ENCODE results near the gene ZNF28.
"Not testable (repeated sequence)": the region's sequence is repeated elsewhere in the genome, so short reads cannot be mapped to it uniquely, and the experiment has no call there.

ZNF28 gene

DNA sequence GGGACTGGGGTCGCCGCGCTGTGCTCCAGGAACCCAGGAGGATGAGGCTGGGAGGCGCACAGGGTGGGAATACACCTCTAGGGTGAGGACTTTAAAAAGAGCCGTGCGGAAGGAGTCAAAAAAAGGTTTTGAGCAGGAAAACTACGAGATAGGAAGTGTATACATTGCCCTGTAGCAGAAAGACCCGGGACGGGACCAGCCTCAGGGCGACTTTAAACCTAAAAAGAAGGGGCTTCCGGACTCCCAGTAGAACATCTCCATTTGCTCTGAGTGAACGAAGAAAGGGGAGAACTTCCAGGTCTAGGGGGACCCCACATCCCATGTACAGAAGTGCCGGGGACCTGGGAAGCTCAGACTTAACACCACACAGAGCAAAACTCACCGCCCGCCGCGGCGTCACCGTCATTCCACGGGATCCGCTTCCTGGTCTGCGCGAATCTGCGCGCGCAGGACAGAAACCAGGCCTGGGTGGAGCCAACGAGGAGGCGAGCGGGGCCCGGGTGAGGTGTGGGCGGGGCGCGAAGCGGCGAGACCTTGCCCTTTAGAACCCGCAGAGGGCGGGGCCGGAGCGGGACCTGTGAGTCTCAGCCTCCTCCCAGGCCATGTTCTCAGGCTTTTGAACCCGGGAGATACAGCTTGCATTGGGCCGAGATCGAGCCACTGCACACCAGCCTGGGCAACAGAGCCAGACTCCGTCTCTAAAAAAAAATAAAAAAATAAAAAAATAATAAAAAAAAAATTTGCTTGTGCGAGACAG, at the start of gene ZNF28:
TSS of gene ZNF28 (minus strand) at position 430 of the 757 bp plus-strand sequence. CDS start 3,675 bp downstream, outside the sequence.
- DNase-seq (ENCODE audit: low read depth in 3 of 3, low spot score in 1 of 3), result peak; percentile 11 to 41 (median 15)

DNA sequence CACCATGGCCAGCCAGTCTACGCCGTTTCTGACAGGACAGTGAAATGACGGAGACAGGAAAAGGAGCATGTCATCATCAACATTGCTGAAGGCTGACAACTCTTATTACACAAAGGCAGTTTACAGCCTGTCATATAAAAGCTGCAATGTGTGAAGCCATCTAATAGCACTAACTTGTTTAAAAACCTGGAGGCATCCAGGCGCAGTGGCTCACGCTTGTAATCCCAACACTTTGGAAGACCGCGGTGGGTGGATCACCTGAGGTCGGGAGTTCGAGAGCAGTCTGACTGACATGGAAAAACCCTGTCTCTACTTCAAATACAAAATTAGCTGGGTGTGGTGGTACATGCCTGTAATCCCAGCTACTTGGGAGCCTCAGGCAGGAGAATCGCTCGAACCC, 46.6 kb upstream of the ZNF28 start:
- not testable (repeated sequence) for DNase-seq (ENCODE audit: low read depth in 3 of 3, low spot score in 1 of 3)

DNA sequence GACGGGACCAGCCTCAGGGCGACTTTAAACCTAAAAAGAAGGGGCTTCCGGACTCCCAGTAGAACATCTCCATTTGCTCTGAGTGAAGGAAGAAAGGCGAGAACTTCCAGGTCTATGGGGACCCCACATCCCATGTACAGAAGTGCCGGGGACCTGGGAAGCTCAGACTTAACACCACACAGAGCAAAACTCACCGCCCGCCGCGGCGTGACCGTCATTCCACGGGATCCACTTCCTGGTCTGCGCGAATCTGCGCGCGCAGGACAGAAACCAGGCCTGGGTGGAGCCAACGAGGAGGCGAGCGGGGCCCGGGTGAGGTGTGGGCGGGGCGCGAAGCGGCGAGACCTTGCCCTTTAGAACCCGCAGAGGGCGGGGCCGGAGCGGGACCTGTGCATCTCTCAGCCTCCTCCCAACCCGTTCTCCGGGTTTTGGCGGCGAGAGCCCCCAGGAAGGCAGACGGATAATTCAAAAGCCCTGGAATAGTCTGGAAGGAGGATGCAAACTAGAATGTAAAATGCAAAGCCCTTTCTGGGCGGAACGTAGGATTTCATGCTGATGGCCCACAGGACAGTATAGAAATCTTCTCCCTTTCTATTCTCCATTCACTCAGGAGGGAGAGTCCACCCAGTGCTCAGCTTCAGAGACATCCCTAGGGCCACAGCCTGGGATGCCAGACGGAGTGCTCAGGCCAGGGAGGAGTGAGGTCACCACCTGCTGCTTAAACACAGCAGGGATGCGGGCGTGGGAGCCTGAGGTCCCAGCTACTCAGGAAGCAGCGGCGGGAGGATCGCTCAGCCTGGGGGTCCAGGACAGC, 36.2 kb upstream of the ZNF28 start, which contains the start of gene ZNF468:
TSS of gene ZNF468 (minus strand) at position 242 of the 814 bp plus-strand sequence. CDS start 3,347 bp downstream, outside the sequence.
- DNase-seq (ENCODE audit: low read depth in 3 of 3, low spot score in 1 of 3), result peak; percentile 32 to 49 (median 45)

- not testable (repeated sequence) for DNase-seq (ENCODE audit: low read depth in 3 of 3, low spot score in 1 of 3)
Measured at GRCh38 chr19:52856540-52857377, 35.3 kb upstream of the ZNF28 start.

DNA sequence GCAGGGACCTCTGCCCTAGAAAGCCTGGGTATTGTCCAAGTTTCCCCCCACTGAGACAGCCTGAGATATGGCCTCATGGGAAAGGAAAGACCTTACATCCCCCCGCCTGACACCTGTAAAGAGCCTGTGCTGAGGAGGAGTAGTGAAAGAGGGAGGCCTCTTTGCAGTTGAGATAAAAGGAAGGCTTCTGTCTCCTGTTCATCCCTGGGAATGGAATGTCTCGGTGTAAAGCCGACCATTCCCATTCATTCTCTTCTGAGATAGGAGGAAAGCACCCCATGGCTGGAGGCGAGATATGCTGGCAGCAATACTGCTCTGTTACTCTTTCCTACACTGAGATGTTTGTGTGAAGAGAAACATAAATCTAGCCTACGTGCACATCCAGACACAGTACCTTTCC, 25.9 kb upstream of the ZNF28 start:
- DNase-seq (ENCODE audit: low read depth in 3 of 3, low spot score in 1 of 3), result not testable (repeated sequence)

DNA sequence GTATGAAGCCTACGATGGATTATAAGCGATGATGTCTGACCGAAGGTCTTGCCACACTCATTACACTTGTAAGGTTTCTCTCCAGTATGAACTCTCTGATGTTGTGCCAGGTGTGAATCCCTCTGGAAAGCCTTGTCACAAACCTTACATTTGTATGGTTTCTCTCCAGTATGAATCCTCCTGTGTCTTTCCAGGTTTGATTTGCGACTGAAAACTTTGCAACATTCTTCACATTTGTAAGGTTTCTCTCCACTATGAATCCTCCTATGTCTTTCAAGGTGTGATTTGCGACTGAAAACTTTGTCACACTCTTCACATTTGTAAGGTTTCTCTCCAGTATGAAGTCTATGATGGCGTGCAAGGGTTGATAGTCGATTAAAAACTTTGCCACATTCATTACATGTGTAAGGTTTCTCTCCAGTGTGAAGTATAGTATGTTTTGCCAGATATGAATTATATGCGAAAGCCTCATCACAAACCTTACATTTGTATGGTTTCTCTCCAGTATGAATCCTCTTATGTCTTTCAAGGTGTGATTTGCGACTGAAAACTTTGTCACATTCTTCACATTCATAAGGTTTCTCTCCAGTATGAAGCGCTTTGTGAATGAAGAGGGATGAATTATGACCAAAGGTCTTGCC, 19.5 kb upstream of the ZNF28 start:
- not testable (repeated sequence) for DNase-seq (ENCODE audit: low read depth in 3 of 3, low spot score in 1 of 3)

GRCh38 chr19:52834289-52834688, 12.9 kb upstream of the ZNF28 start:
- DNase-seq (ENCODE audit: low read depth in 3 of 3, low spot score in 1 of 3), result not testable (repeated sequence)

- not testable (repeated sequence) for DNase-seq (ENCODE audit: low read depth in 3 of 3, low spot score in 1 of 3)
Measured at GRCh38 chr19:52833541-52833940, 12.1 kb upstream of the ZNF28 start.

DNA sequence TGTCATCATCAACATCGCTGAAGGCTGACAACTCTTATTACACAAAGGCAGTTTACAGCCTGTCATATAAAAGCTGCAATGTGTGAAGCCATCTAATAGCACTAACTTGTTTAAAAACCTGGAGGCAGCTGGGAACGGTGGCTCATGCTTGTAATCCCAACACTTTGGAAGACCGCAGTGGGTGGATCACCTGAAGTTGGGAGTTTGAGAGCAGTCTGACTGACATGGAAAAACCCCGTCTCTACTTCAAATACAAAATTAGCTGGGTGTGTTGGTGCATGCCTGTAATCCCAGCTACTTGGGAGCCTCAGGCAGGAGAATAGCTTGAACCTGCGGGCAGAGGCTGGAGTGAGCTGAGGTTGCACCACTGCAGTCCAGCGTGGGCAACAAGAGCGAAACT, 8.4 kb upstream of the ZNF28 start:
- not testable (repeated sequence) for DNase-seq (ENCODE audit: low read depth in 3 of 3, low spot score in 1 of 3)

GRCh38 chr19:52825765-52826164, 4.3 kb upstream of the ZNF28 start:
- no peak for DNase-seq (ENCODE audit: low read depth in 3 of 3, low spot score in 1 of 3)

- DNase-seq (ENCODE audit: low read depth in 3 of 3, low spot score in 1 of 3), result no peak
Measured at GRCh38 chr19:52823676-52824075, 2.2 kb upstream of the ZNF28 start.

DNA sequence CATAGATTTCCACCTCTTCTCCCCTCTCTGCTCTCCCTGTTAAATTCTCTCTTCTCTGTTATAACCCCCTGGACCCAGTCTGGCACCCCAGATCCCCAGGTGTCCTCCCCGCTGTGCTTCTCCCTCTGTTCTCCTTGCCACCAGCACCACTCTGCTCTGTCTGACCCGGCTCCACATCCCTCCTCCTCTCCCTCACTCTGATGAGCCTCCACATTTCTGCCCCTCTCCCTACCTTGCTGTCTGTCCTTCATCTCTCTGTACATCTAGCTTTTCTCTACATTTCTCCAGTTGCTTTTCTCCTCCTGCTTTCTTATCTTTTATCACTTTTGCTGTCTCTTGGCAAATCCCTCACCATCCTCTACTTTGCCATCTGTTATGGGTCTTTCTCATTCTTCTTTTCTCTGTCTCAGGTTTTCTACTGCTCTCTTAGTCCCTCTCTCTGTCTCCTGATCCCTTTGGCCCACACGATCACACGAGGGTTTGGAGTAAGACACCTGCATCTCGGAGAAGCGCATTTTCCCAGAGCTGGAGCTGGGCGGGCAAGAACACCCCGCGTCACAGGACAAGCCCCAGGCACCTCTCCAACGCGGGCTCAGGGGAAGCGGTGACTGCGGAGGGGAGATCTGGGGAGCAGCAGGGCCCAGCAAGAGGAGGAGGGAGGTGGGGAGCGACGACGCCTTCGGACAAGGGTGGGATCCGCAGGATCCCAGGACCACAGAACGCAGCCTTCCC, 795 bp downstream of the ZNF28 start:
- DNase-seq (ENCODE audit: low read depth in 3 of 3, low spot score in 1 of 3), result peak in 1 of 3 donors; percentile 5

- no peak for DNase-seq (ENCODE audit: low read depth in 3 of 3, low spot score in 1 of 3)
Measured at GRCh38 chr19:52809801-52810200, 11.6 kb downstream of the ZNF28 start.

DNA sequence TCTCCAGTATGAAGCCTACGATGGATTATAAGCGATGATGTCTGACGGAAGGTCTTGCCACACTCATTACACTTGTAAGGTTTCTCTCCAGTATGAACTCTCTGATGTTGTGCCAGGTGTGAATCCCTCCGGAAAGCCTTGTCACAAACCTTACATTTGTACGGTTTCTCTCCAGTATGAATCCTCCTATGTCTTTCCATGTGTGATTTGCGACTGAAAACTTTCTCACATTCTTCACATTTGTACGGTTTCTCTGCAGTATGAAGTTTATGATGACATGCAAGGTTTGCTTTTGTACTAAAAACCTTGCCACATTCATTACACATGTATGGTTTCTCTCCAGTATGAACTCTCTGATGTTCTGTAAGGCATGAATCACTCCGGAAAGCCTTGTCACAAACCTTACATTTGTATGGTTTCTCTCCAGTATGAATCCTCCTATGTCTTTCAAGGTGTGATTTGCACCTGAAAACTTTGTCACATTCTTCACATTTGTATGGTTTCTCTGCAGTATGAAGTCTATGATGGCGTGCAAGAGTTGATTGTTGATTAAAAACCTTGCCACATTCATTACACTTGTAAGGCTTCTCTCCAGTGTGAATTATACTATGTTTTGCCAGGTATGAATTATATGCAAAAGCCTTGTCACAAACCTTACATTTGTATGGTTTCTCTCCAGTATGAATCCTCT, 21.3 kb downstream of the ZNF28 start:
- not testable (repeated sequence) for DNase-seq (ENCODE audit: low read depth in 3 of 3, low spot score in 1 of 3)

DNA sequence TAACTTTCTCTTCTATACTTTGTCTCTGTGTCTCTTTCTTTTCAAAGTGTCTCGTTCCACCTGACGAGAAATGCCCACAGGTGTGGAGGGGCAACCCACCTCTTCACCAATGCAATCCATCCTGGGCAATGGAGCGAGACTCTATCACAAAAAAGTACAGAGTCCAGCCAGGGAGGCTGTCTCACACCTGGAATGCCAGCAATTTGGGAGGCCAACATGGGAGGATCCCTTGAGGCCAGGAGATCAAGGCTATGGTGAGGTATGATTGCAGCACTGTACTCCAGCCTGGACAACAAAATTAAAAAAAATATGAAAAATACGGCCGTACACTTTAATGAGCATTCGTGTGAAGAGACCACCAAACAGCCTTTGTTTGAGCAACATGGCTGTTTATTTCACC, 32.0 kb downstream of the ZNF28 start:
- DNase-seq (ENCODE audit: low read depth in 3 of 3, low spot score in 1 of 3), result no peak

GRCh38 chr19:52786464-52787354, 34.7 kb downstream of the ZNF28 start, which contains the start of gene ZNF600:
ZNF600 (minus strand) TSS chr19:52786791; CDS start chr19:52778888, 7,903 bp downstream.
- DNase-seq (ENCODE audit: low read depth in 3 of 3, low spot score in 1 of 3), result peak; percentile 8 to 56 (median 53)

DNA sequence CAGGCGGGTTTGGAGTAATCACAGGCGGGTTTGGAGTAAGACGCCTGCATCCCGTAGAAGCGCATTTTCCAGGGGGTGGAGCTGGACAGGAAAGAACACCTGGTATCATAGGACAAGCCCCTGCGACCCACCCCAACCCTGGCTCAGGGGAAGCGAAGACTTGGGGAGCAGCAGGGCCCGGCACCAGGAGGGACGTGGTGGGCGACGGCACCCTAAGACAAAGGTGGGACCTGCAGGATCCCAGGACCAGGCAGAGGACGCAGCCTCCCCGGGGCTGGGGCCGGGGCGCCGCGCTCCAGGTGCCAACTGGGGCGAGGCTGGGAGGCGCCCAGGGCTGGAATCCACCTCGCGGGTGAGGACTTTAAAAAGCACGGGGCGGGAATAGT, 35.4 kb downstream of the ZNF28 start:
- no peak for DNase-seq (ENCODE audit: low read depth in 3 of 3, low spot score in 1 of 3)

DNA sequence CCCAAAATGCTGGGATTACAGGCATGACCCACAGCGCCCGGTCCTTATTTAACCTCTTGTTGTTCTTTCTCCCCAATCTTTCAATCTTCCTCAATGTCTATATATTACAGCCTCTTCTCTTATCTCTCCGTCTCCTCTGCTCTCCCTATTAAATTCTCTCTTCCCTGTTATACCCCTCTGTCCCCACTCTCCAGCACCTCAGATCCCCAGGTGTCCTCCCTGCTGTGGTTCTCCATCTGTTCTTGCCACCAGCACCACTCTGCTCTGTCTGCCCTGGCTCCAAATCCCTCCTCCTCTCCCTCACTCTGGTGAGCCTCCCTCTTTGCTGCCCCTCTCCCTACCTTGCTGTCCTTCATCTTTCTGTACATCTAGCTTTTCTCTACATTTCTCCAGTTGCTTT, 35.9 kb downstream of the ZNF28 start:
- DNase-seq (ENCODE audit: low read depth in 3 of 3, low spot score in 1 of 3), result no peak
